Activated CD4-positive, alpha-beta memory T cell treated with anti-CD3 and anti-CD28 coated beads for 36 hours (primary cell): ENCODE measurements around the gene IRF3. TPM values are rescaled to one million over a fixed set of nuclear protein-coding genes. Genes with fewer than 3 reads are reported as not detected.

Experiments used
- microRNA-seq: library from miRNA; unstranded; fragments of <30 nt; microRNA quantifications from one replicate; pipeline ENCODE4 v1.2.0, GENCODE V29; 2022; ENCODE audit warnings: borderline number of aligned reads, borderline microRNAs expressed, borderline replicate concordance
- total RNA-seq, 2 experiments: library from RNA; stranded (reverse); gene quantifications; one replicate each; pipeline ENCODE4 v1.2.3, GENCODE V29; 2021

IRF3 gene
- total RNA-seq, 2 experiments from 2014 or later: 143 to 156 TPM

Small RNAs within 50 kb of the gene (microRNA-seq; reads per million reads assigned to microRNA genes)
- gene MIR5088: not detected

Other genes starting within 250 kb of the IRF3 start
- not detected for gene PTH2, start 242.4 kb downstream of the IRF3 start, total RNA-seq
- gene GFY, start 240.5 kb downstream of the IRF3 start, total RNA-seq: not detected
- under 1 TPM in 1 of 2 experiments, not detected in 1; 0.17 TPM for gene SLC17A7, start 224.3 kb downstream of the IRF3 start, total RNA-seq
- 100 to 1,000 TPM; 117 to 129 TPM for gene PIH1D1, start 214.0 kb downstream of the IRF3 start, total RNA-seq
- gene ALDH16A1, start 212.6 kb downstream of the IRF3 start, total RNA-seq: 10 to 100 TPM; 43.7 to 44.2 TPM
- gene FLT3LG, start 191.6 kb downstream of the IRF3 start, total RNA-seq: 10 to 100 TPM; 50.1 to 51.0 TPM
- 1,000 to 10,000 TPM; 4,276 to 4,379 TPM for gene RPL13A, start 178.2 kb downstream of the IRF3 start, total RNA-seq
- 1,000 to 10,000 TPM; 3,093 to 3,130 TPM for gene RPS11, start 169.4 kb downstream of the IRF3 start, total RNA-seq
- gene FCGRT, start 153.2 kb downstream of the IRF3 start, total RNA-seq: 10 to 100 TPM; 13.2 to 17.2 TPM
- gene RCN3, start 137.9 kb downstream of the IRF3 start, total RNA-seq: 1 to 10 TPM; 6.3 to 6.5 TPM
- gene NOSIP, start 85.3 kb downstream of the IRF3 start, total RNA-seq: 10 to 100 TPM; 80.3 to 84.3 TPM
- gene PRRG2, start 84.5 kb downstream of the IRF3 start, total RNA-seq: 1 to 10 TPM in 1 of 2 experiments, under 1 TPM in 1; 0.85 to 1.5 TPM
- 10 to 100 TPM; 19.9 to 22.4 TPM for gene PRR12, start 74.7 kb downstream of the IRF3 start, total RNA-seq
- gene RRAS, start 25.7 kb downstream of the IRF3 start, total RNA-seq: 10 to 100 TPM; 12.2 to 14.4 TPM
- 10 to 100 TPM; 57.4 to 58.6 TPM for gene SCAF1, start 23.6 kb downstream of the IRF3 start, total RNA-seq
- gene BCL2L12, start 76 bp upstream of the IRF3 start, total RNA-seq: 10 to 100 TPM; 87.2 to 89.1 TPM
- gene PRMT1, start 11.4 kb upstream of the IRF3 start, total RNA-seq: 100 to 1,000 TPM; 315 to 325 TPM
- 1 to 10 TPM; 2.9 to 3.0 TPM for gene ADM5, start 23.7 kb upstream of the IRF3 start, total RNA-seq
- 1 to 10 TPM; 1.4 to 1.6 TPM for gene CPT1C, start 25.3 kb upstream of the IRF3 start, total RNA-seq
- gene TSKS, start 97.4 kb upstream of the IRF3 start, total RNA-seq: under 1 TPM; 0.40 to 0.63 TPM
- gene AP2A1, start 101.1 kb upstream of the IRF3 start, total RNA-seq: 10 to 100 TPM; 86.0 to 88.4 TPM
- 10 to 100 TPM; 15.2 to 16.2 TPM for gene FUZ, start 147.4 kb upstream of the IRF3 start, total RNA-seq
- 10 to 100 TPM; 45.6 to 50.2 TPM for gene MED25, start 152.4 kb upstream of the IRF3 start, total RNA-seq
- gene PTOV1, start 185.3 kb upstream of the IRF3 start, total RNA-seq: 100 to 1,000 TPM; 105 to 108 TPM
- 10 to 100 TPM; 88.7 to 98.6 TPM for gene PNKP, start 201.7 kb upstream of the IRF3 start, total RNA-seq
- gene AKT1S1, start 211.5 kb upstream of the IRF3 start, total RNA-seq: 10 to 100 TPM; 19.6 TPM
- 10 to 100 TPM; 32.5 to 34.7 TPM for gene TBC1D17, start 211.8 kb upstream of the IRF3 start, total RNA-seq
- 100 to 1,000 TPM; 108 to 111 TPM for gene IL4I1, start 231.0 kb upstream of the IRF3 start, total RNA-seq